Mesendoderm (in vitro differentiated cells): Measurements from ENCODE around the gene ABAT.

Experiments used
- DNase-seq: peaks from one replicate; pipeline ENCODE4 v3.0.0; 2013
- H2AK5ac ChIP-seq: 2 replicates; pipeline ENCODE4 v1.6.1; 2013; ENCODE audit warnings: low read length, inconsistent platforms
- H2BK120ac ChIP-seq: 2 replicates; pipeline ENCODE4 v1.6.1; 2013; ENCODE audit warnings: low read depth, mild to moderate bottlenecking, low read length, moderate library complexity, mixed read lengths
- H2BK15ac ChIP-seq: replicated peaks from 2 replicates; pipeline ENCODE4 v1.6.1; 2013; ENCODE audit warnings: low read depth, mild to moderate bottlenecking, moderate library complexity
- H2BK5ac ChIP-seq: 2 replicates; pipeline ENCODE4 v1.6.1; 2013; ENCODE audit warnings: low read length, inconsistent platforms
- H3K18ac ChIP-seq: 2 replicates; pipeline ENCODE4 v1.6.1; 2013; ENCODE audit warnings: mild to moderate bottlenecking, low read length, mixed read lengths
- H3K23ac ChIP-seq: one replicate; pipeline ENCODE4 v1.6.1; 2013; ENCODE audit warnings: low read length
- H3K27ac ChIP-seq: 2 replicates; pipeline ENCODE4 v1.5.1; 2013; ENCODE audit warnings: low read depth, mild to moderate bottlenecking, inconsistent platforms, low read length, moderate library complexity
- H3K27me3 ChIP-seq: 2 replicates; pipeline ENCODE4 v1.6.1; 2013; ENCODE audit warnings: low read length, control low read depth, mild to moderate bottlenecking, inconsistent platforms; ENCODE audit not compliant: insufficient read depth, poor library complexity
- H3K36me3 ChIP-seq: 2 replicates; pipeline ENCODE4 v1.6.1; 2013; ENCODE audit warnings: low read length, inconsistent platforms; ENCODE audit not compliant: control insufficient read depth, insufficient read depth
- H3K4ac ChIP-seq: one replicate; pipeline ENCODE4 v1.6.1; 2013; ENCODE audit warnings: low read depth, mild to moderate bottlenecking, low read length, moderate library complexity
- H3K4me1 ChIP-seq: 2 replicates; pipeline ENCODE4 v1.6.1; 2013; ENCODE audit warnings: low read depth, low read length, inconsistent platforms; ENCODE audit not compliant: control insufficient read depth
- H3K4me2 ChIP-seq: 2 replicates; pipeline ENCODE4 v1.6.1; 2013; ENCODE audit warnings: low read length
- H3K4me3 ChIP-seq: 2 replicates; pipeline ENCODE4 v1.5.1; 2013; ENCODE audit warnings: mild to moderate bottlenecking, low read length
- H3K56ac ChIP-seq: one replicate; pipeline ENCODE4 v1.6.1; 2013; ENCODE audit warnings: low read length
- H3K79me1 ChIP-seq: 2 replicates; pipeline ENCODE4 v1.6.1; 2013; ENCODE audit warnings: low read length, inconsistent platforms
- H3K79me2 ChIP-seq: 2 replicates; pipeline ENCODE4 v1.6.1; 2013; ENCODE audit warnings: mild to moderate bottlenecking, low read length; ENCODE audit not compliant: control insufficient read depth, insufficient read depth
- H3K9ac ChIP-seq: 2 replicates; pipeline ENCODE4 v1.6.1; 2013; ENCODE audit warnings: low read length, inconsistent platforms
- H4K5ac ChIP-seq: one replicate; pipeline ENCODE4 v1.6.1; 2013; ENCODE audit warnings: low read length
- H4K8ac ChIP-seq: one replicate; pipeline ENCODE4 v1.6.1; 2013; ENCODE audit warnings: low read depth, mild to moderate bottlenecking, control low read depth, low read length, moderate library complexity
- WGBS: extraction: QIAGEN DNeasy Blood & Tissue Kit; methylation state at CpG from one replicate; pipeline ENCODE4 v1.1.7; 2013; ENCODE audit warnings: low lambda C conversion rate, missing lambda C conversion rate; ENCODE audit not compliant: insufficient coverage; ENCODE audit errors: extremely low coverage; 5-methylcytosine and 5-hydroxymethylcytosine counted together

ABAT gene

DNA sequence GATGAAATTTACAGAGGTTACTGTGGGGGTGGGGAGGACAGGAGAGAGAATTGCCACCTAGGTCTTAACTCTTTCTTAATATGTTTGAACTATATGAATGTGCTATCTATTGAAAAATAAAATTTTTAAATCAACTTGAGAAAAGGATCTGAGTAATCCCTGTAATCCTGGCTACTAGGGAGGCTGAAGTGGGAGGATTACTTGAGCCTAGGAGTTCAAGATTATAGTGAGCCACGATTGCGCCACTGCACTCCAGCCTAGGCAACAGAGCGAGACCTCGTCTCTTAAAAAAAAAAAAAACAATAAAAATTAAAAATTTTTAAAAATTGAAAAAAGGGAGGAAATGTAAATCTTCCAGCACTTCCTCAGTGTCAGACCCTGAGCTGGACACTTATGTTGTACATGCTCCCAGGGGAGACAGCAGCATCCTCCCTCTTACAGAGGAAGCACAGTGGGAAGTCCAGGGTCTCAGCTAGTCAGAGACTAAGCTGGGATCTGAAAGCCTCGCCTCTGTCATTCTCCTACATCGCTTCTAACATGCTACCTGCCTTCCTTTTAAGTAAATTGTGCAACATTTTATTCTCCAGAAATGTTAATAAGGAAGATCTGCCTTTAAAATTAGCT lies 145.1 kb downstream of the ABAT start:
- Histone ChIP-seq H3K9ac (no peak overlapping the region), H3K36me3 (peaks cover 7% of the 10 kb centered on the region), H4K8ac (no peak overlapping the region), H2BK15ac (no peak overlapping the region), H3K4me3 (no peak overlapping the region), H3K23ac (no peak overlapping the region), H2AK5ac (no peak overlapping the region), H3K4ac (no peak overlapping the region), H3K18ac (no peak overlapping the region), H4K5ac (no peak overlapping the region), H3K79me1 (peaks cover 4% of the 10 kb centered on the region), H3K4me2 (no peak overlapping the region), H3K56ac (no peak overlapping the region), H2BK120ac (no peak overlapping the region), H2BK5ac (no peak overlapping the region), H3K4me1 (peaks cover 3% of the 10 kb centered on the region), H3K27me3 (no peaks in the 10 kb centered on the region), H3K79me2 (no peaks in the 10 kb centered on the region), H3K27ac (no peak overlapping the region)
- no CpG with 5 or more reads among the region's 6 CpGs for WGBS
- DNase-seq: no peak

DNA sequence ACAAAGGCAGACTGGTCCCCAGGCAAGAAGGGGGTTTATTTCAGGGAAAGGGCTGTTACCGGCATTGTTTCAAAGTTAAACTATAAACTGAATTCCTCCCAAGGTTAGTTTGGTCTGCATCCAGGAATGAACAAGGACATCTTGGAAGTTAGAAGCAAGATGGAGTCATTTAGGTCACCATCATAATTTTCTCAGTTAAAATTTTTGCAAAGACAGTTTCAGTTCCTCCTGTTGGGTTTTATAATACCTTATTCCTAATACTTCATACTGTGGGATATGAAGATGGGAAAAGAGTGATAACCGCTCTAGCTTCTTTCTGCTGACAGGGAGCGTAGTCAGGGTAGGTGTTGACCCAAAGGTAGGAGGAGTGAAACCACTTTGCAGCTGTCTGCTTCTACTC lies 148.0 kb downstream of the ABAT start:
- no peak overlapping the region for H4K5ac ChIP-seq
- no peak for DNase-seq
- H3K4me2 ChIP-seq: no peak overlapping the region
- no CpG with 5 or more reads among the region's 3 CpGs for WGBS
- H3K4me1 ChIP-seq: peaks cover 3% of the 10 kb centered on the region
- no peak overlapping the region for H2AK5ac ChIP-seq
- no peaks in the 10 kb centered on the region for H3K79me2 ChIP-seq
- H3K27ac ChIP-seq: no peak overlapping the region
- H3K56ac ChIP-seq: no peak overlapping the region
- H3K9ac ChIP-seq: no peak overlapping the region
- H3K4ac ChIP-seq: no peak overlapping the region
- no peak overlapping the region for H2BK5ac ChIP-seq
- H3K4me3 ChIP-seq: no peak overlapping the region
- no peak overlapping the region for H3K18ac ChIP-seq
- no peak overlapping the region for H2BK120ac ChIP-seq
- H3K27me3 ChIP-seq: no peaks in the 10 kb centered on the region
- peaks cover 6% of the 10 kb centered on the region for H3K36me3 ChIP-seq
- H3K79me1 ChIP-seq: peaks cover 4% of the 10 kb centered on the region
- no peak overlapping the region for H3K23ac ChIP-seq
- no peak overlapping the region for H4K8ac ChIP-seq
- no peak overlapping the region for H2BK15ac ChIP-seq

GRCh38 chr16:8826278-8826879 lies 152.0 kb downstream of the ABAT start:
- H3K36me3 ChIP-seq: peaks cover 8% of the 10 kb centered on the region
- H3K56ac ChIP-seq: no peak overlapping the region
- H3K4ac ChIP-seq: no peak overlapping the region
- DNase-seq: no peak
- no peak overlapping the region for H2AK5ac ChIP-seq
- no CpG with 5 or more reads among the region's 3 CpGs for WGBS
- H3K4me3 ChIP-seq: no peak overlapping the region
- no peak overlapping the region for H2BK120ac ChIP-seq
- no peak overlapping the region for H3K23ac ChIP-seq
- H3K79me2 ChIP-seq: no peaks in the 10 kb centered on the region
- H4K8ac ChIP-seq: no peak overlapping the region
- no peak overlapping the region for H2BK5ac ChIP-seq
- no peak overlapping the region for H3K27ac ChIP-seq
- H4K5ac ChIP-seq: no peak overlapping the region
- no peak overlapping the region for H3K18ac ChIP-seq
- H3K4me2 ChIP-seq: no peak overlapping the region
- peaks cover under 1% of the 10 kb centered on the region for H3K4me1 ChIP-seq
- peaks cover 2% of the 10 kb centered on the region for H3K79me1 ChIP-seq
- no peaks in the 10 kb centered on the region for H3K27me3 ChIP-seq
- no peak overlapping the region for H2BK15ac ChIP-seq
- no peak overlapping the region for H3K9ac ChIP-seq

DNA sequence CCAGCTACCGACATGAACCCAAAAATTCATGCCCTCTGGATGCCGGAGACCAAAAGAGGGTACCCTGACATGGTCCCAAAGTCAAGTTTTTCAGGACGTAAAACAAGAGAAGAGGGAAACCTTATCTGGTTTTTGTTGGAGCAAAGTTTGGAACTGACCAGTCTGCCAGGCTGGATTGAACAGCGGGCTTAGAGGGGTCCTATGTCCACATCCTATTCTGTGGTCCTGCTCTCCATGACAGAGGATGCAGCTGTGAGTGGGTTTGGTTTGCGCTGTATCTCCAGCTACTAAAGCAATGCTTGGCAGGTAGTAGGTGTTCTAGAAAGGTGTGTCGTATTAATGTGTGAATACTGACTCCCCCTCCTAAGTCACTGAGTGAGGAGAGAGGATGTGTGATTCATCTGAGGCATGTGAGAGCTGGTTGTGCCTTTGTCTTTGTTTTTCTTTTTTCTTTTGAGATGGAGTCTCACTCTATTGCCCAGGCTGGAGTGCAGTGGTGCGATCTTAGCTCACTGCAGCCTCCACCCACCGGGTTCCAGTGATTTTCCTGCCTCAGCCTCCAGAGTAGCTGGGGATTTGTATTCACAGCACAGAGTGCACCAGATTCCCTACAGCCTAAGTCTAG lies 154.2 kb downstream of the ABAT start:
- Histone ChIP-seq H2BK120ac (no peak overlapping the region), H3K4me1 (peaks cover 10% of the 10 kb centered on the region), H2AK5ac (no peak overlapping the region), H3K4ac (no peak overlapping the region), H2BK5ac (no peak overlapping the region), H3K18ac (no peak overlapping the region), H3K27ac (no peak overlapping the region), H3K4me3 (no peak overlapping the region), H4K5ac (no peak overlapping the region), H3K27me3 (no peaks in the 10 kb centered on the region), H2BK15ac (no peak overlapping the region), H3K4me2 (no peak overlapping the region), H3K79me2 (peaks cover 4% of the 10 kb centered on the region), H3K23ac (no peak overlapping the region), H3K36me3 (peaks cover 6% of the 10 kb centered on the region), H3K79me1 (peaks cover 1% of the 10 kb centered on the region), H3K9ac (no peak overlapping the region), H4K8ac (no peak overlapping the region), H3K56ac (no peak overlapping the region)
- WGBS: no CpG with 5 or more reads among the region's 8 CpGs
- DNase-seq: no peak

GRCh38 chr16:8831450-8831849 lies 157.0 kb downstream of the ABAT start:
- H2BK5ac ChIP-seq: no peak overlapping the region
- peaks cover 4% of the 10 kb centered on the region for H3K79me2 ChIP-seq
- H3K27ac ChIP-seq: no peak overlapping the region
- H3K36me3 ChIP-seq: peaks cover 6% of the 10 kb centered on the region
- no peak overlapping the region for H4K5ac ChIP-seq
- no peak overlapping the region for H2AK5ac ChIP-seq
- H3K4ac ChIP-seq: no peak overlapping the region
- H4K8ac ChIP-seq: no peak overlapping the region
- H3K9ac ChIP-seq: peak overlapping the region; percentile 32
- no peak overlapping the region for H2BK15ac ChIP-seq
- H3K56ac ChIP-seq: peak overlapping the region; percentile 52
- DNase-seq: no peak
- H3K18ac ChIP-seq: no peak overlapping the region
- H3K4me3 ChIP-seq: no peak overlapping the region
- no peaks in the 10 kb centered on the region for H3K27me3 ChIP-seq
- H2BK120ac ChIP-seq: no peak overlapping the region
- WGBS: no CpG with 5 or more reads among the region's 9 CpGs
- peaks cover 10% of the 10 kb centered on the region for H3K4me1 ChIP-seq
- peaks cover 1% of the 10 kb centered on the region for H3K79me1 ChIP-seq
- H3K23ac ChIP-seq: no peak overlapping the region
- peak overlapping the region; percentile 8 for H3K4me2 ChIP-seq
